Activated B cell treated with CpG ODN at 0.5 μM for 24 hours (primary cell): ENCODE measurements around the gene ATP10B. TPM values are rescaled to one million over a fixed set of nuclear protein-coding genes. Genes with fewer than 3 reads are reported as not detected.

Experiments used
- ATAC-seq: fragments of 200-7000 bp; cut with Tn5 transposase; one replicate; pipeline ENCODE4 v1.10.0; 2021; ENCODE audit warnings: low read depth, mild to moderate bottlenecking, moderate library complexity
- CTCF ChIA-PET: fragments of 350-600 bp; sonication (Branson Sonifier 250); formaldehyde crosslinking; loops from one replicate; lab custom pipeline; 2021; ENCODE audit warnings: antibody characterized with exemption; lab: Charles Lee
- POLR2A ChIA-PET: fragments of 350-600 bp; sonication (Branson Sonifier 250); formaldehyde crosslinking; loops from one replicate; lab custom pipeline; 2021; ENCODE audit warnings: antibody characterized with exemption; lab: Charles Lee
- DNase-seq: peaks from one replicate; pipeline ENCODE4 v3.0.0; 2022
- H3K27ac Mint-ChIP-seq: one replicate; pipeline ENCODE4 v1.8.0; 2020; ENCODE audit warnings: mixed read lengths
- H3K27me3 Mint-ChIP-seq: one replicate; pipeline ENCODE4 v1.8.0; 2021; ENCODE audit warnings: mixed read lengths
- H3K36me3 Mint-ChIP-seq: one replicate; pipeline ENCODE4 v1.8.0; 2021; ENCODE audit warnings: low read depth, mixed read lengths
- H3K4me1 Mint-ChIP-seq: one replicate; pipeline ENCODE4 v1.8.0; 2021; ENCODE audit warnings: mixed read lengths
- H3K4me3 Mint-ChIP-seq: one replicate; pipeline ENCODE4 v1.8.0; 2020; ENCODE audit warnings: mild to moderate bottlenecking, mixed read lengths
- H3K9me3 Mint-ChIP-seq: one replicate; pipeline ENCODE4 v1.8.0; 2020; ENCODE audit warnings: mixed read lengths
- intact Hi-C: fragments of 100-400 bp; cut with micrococcal nuclease; formaldehyde crosslinking; loops from one replicate; pipeline ENCODE4 v1.15.1; 2024
- total RNA-seq: library from RNA; stranded (reverse); gene quantifications from 2 replicates; pipeline ENCODE4 v1.2.3, GENCODE V29; 2022
- TF ChIP-seq, protein P1 (sequence below): fragments of 200-600 bp; IDR thresholded peaks from one replicate; pipeline ENCODE4 v1.8.0; 2022; ENCODE audit warnings: antibody characterized with exemption, mild to moderate bottlenecking

ATP10B gene
- total RNA-seq, 1 donor from 2014 or later = not detected

DNA sequence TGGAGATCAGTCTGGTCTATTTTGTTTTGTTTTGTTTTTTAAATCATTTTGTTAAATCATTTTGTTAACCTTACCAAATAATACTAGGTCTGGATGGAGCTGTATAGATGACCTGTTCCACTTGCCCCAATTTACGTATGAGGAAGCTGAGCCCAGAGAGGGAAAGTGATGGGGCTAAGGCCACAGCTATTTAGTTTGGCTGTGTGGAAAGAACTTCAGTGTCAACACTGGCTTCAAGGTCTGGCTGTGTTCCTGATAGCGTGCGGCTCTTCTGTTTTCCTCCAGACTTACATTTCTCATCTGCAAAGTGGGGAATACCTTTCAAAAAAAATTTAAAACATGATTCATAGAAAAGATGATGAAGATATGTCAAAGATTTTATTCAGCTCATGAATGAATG, 317.9 kb downstream of the ATP10B start:
- no peaks in the 10 kb centered on the region for H3K27me3 Mint-ChIP-seq
- ChIA-PET CTCF (no interaction called here), POLR2A (no interaction called here)
- H3K4me3 Mint-ChIP-seq = no peak overlapping the region
- no peaks in the 10 kb centered on the region for H3K4me1 Mint-ChIP-seq
- intact Hi-C loops = no loop called here
- no peak overlapping the region for H3K27ac Mint-ChIP-seq
- H3K36me3 Mint-ChIP-seq = no peaks in the 10 kb centered on the region
- DNase-seq = no peak
- no peak for ATAC-seq
- H3K9me3 Mint-ChIP-seq = no peaks in the 10 kb centered on the region
- TF ChIP-seq, protein P1, sequence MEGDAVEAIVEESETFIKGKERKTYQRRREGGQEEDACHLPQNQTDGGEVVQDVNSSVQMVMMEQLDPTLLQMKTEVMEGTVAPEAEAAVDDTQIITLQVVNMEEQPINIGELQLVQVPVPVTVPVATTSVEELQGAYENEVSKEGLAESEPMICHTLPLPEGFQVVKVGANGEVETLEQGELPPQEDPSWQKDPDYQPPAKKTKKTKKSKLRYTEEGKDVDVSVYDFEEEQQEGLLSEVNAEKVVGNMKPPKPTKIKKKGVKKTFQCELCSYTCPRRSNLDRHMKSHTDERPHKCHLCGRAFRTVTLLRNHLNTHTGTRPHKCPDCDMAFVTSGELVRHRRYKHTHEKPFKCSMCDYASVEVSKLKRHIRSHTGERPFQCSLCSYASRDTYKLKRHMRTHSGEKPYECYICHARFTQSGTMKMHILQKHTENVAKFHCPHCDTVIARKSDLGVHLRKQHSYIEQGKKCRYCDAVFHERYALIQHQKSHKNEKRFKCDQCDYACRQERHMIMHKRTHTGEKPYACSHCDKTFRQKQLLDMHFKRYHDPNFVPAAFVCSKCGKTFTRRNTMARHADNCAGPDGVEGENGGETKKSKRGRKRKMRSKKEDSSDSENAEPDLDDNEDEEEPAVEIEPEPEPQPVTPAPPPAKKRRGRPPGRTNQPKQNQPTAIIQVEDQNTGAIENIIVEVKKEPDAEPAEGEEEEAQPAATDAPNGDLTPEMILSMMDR = no peak

DNA sequence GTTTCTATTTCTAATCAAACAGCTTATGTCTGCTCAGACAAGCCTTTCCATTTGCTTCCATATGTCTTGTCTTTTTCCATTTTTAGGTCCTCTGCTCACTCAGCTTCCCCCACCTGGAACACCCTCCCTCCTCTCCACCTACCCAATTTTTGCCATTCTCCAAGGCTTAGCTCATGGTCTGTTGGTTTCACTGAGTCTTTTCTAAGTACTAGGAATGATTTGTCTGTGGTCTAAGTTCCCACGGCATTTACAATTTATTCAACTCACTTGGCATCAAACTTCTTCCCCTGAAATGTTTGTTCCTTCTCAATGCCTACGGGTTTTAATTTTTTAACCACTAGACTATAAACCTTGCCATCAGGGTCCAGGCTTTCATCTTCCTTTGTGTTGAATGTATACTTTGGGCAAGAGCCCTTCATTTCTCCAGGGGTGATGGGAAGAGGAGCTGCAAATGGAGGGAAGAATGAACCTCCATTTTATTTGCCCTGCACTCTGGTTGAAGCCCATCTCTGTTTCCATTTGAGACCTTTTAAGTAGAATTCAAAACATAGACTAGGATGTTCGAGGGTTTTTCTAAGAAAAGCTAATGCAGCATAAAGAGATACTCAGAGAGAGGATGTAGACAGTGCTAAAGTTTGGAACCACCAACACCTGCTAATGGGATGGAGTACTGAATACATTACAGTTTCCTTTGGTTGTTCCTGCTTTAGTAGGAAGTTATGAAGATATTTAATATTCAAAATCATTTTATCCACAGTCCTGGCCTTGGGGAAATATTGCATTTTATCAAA, 326.3 kb downstream of the ATP10B start:
- TF ChIP-seq, protein P1 = no peak
- H3K36me3 Mint-ChIP-seq = no peaks in the 10 kb centered on the region
- H3K27ac Mint-ChIP-seq = no peak overlapping the region
- H3K9me3 Mint-ChIP-seq = no peaks in the 10 kb centered on the region
- no peak for DNase-seq
- no peaks in the 10 kb centered on the region for H3K4me1 Mint-ChIP-seq
- no peak overlapping the region for H3K4me3 Mint-ChIP-seq
- H3K27me3 Mint-ChIP-seq = no peaks in the 10 kb centered on the region
- POLR2A ChIA-PET = no interaction called here
- intact Hi-C loops = no loop called here
- CTCF ChIA-PET = no interaction called here
- ATAC-seq = no peak

DNA sequence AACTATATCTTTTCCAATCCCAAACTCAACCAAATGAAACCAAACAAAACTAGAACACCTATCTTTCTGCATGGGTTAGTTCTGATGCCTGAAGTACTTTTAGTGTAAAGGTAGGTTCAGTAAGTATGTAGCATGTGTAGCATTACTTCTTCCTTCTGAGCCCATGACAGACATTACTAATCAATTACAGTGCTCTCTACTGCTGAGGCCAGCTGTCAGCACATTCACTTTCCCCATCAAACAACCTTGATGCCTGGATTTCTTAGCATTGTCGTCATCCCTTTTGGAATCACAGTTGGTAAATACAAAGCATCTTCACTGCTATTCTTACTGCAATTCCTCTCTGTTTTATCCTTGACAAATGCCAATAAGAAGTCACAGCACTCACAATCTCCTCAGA, 327.2 kb downstream of the ATP10B start:
- intact Hi-C loops = no loop called here
- TF ChIP-seq, protein P1 = no peak
- POLR2A ChIA-PET = no interaction called here
- Mint-ChIP-seq H3K27ac (no peak overlapping the region), H3K36me3 (no peaks in the 10 kb centered on the region), H3K4me3 (no peak overlapping the region), H3K4me1 (no peaks in the 10 kb centered on the region), H3K27me3 (no peaks in the 10 kb centered on the region), H3K9me3 (no peaks in the 10 kb centered on the region)
- CTCF ChIA-PET = no interaction called here
- DNase-seq = no peak
- no peak for ATAC-seq

DNA sequence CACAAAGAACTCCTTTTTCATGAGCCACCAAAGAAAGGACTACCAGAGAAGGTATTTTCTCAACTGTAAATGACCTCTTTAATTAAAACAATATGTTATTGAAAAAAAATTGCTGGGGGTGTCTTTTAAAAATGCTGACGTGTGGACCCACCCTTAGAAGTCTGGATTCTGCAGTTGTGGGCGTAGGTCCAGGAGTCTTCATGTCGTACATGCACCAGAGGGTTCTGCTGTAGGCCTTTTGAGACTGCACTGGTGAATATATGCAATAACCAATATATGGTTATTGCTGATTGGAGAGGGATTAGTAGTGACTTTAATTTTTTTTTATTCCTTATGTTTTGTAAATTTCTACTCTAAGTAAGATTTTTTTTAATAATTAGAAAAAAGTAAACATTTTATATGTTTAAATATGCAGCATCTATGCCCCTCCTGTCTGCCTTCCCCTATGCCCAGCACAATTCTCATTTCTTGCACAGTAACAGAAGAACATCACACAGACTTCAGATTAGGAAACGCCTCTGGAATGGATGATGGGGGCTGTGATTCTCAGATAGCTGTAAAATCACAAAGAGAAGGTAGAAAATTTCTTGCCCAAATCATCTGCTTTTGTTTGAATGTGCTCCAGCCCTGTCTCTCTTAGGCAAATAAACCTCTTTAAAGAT, 328.4 kb downstream of the ATP10B start:
- ChIA-PET POLR2A (no interaction called here), CTCF (no interaction called here)
- DNase-seq = no peak
- H3K4me3 Mint-ChIP-seq = no peak overlapping the region
- H3K36me3 Mint-ChIP-seq = no peaks in the 10 kb centered on the region
- ATAC-seq = no peak
- no peaks in the 10 kb centered on the region for H3K4me1 Mint-ChIP-seq
- no peak overlapping the region for H3K27ac Mint-ChIP-seq
- TF ChIP-seq, protein P1 = no peak
- no peaks in the 10 kb centered on the region for H3K27me3 Mint-ChIP-seq
- H3K9me3 Mint-ChIP-seq = no peaks in the 10 kb centered on the region
- intact Hi-C loops = no loop called here

DNA sequence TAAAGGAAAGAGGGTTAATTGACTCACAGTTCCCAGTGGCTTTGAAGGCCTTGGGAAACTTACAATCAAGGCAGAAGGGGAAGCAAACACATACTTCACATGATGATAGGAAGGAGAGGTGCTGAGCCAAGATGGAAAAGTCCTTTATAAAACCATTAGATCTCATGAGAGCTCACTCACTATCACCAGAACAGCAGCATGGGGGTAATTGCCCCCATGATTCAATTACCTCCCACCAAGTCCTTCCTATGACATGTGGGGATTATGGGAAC, 330.7 kb downstream of the ATP10B start:
- Mint-ChIP-seq H3K27me3 (no peaks in the 10 kb centered on the region), H3K4me3 (no peak overlapping the region), H3K27ac (no peak overlapping the region), H3K4me1 (no peaks in the 10 kb centered on the region), H3K36me3 (no peaks in the 10 kb centered on the region), H3K9me3 (no peaks in the 10 kb centered on the region)
- intact Hi-C loops = no loop called here
- DNase-seq (no peak), ATAC-seq (no peak)
- ChIA-PET POLR2A (no interaction called here), CTCF (no interaction called here)
- TF ChIP-seq, protein P1 = no peak
